Ascending aorta (tissue), 2 donors: ENCODE results near the gene TRABD2B. TPM values are rescaled to one million over a fixed set of nuclear protein-coding genes. Genes with fewer than 3 reads are reported as not detected.

Experiments
- DNase-seq, 2 donors: peaks; one replicate each; pipeline ENCODE4 v3.0.0-alpha.2; 2019; ENCODE audit warnings: low spot score in 2 of 2
- H3K27ac ChIP-seq, 2 donors: fragments of 200-600 bp; sonication (generic); one replicate each; pipeline ENCODE4 v1.5.1; 2016 to 2017; ENCODE audit warnings: mild to moderate bottlenecking in 1 of 2
- H3K27me3 ChIP-seq: fragments of 200-600 bp; sonication (generic); one replicate; pipeline ENCODE4 v1.5.1; 2017
- H3K36me3 ChIP-seq, 2 donors: fragments of 200-600 bp; sonication (generic); one replicate each; pipeline ENCODE4 v1.5.1; 2016
- H3K4me1 ChIP-seq, 2 donors: fragments of 200-600 bp; sonication (generic); one replicate each; pipeline ENCODE4 v1.5.1; 2016 to 2017; ENCODE audit warnings: mild to moderate bottlenecking in 1 of 2
- H3K4me3 ChIP-seq, 2 donors: fragments of 200-600 bp; sonication (generic); one replicate each; pipeline ENCODE4 v1.5.1; 2016 to 2017; ENCODE audit warnings: mild to moderate bottlenecking in 1 of 2
- H3K9me3 ChIP-seq, 2 donors: fragments of 200-600 bp; sonication (generic); one replicate each; pipeline ENCODE4 v1.5.1; 2016
- intact Hi-C: fragments of 100-400 bp; cut with DNase I; formaldehyde crosslinking; loops from one replicate; pipeline ENCODE4 v1.15.1; 2023
- total RNA-seq: library from RNA; depleted of rRNA; stranded (reverse); fragments of >200 nt; gene quantifications from one replicate; pipeline ENCODE4 v1.1.0, GENCODE V29; 2016
- TF ChIP-seq, protein P1 (sequence below), 3 experiments: fragments of 200-600 bp in 2 of 3; fragments of 450-650 bp in 1 of 3; sonication (generic) in 2 of 3; IDR thresholded peaks; one replicate each; pipeline ENCODE4 v1.5.1; 2016 to 2019; ENCODE audit warnings: antibody characterized with exemption in 3 of 3, mild to moderate bottlenecking in 1 of 3, moderate library complexity in 1 of 3

The TRABD2B gene
- total RNA-seq, 1 donor from 2014 or later, result 7.9 TPM

DNA sequence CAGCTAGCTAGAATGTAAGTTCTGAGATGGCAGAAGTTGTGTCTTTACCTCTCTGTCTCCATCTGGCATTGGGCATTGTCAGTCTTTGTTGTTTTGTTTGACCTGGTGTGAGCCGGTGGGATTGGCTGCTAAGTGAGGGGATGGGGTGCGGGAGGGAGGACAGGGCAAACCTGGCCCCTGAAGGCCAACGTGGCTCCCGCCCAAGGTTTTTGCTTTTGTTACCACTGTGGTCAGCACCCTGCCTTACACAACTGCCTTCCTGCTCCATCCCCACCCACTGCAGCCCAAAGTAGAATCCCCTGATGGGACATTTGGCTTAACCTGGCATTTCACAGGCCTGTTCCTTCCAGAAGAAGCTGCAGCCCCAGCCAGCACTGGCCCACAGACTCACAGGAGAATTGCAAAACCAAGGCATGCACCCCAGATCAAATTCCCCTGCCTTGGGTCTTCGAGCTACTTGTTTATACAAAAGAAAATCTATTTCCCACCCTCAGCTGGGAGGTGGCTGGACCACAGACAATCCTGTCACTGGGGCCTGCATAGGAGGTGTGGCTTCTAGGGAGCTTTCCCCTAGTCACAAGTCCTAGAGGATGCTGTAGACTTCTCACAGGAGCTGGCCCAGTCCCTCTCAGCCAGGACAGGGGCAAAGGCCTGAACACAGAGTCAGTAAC lies 147.5 kb downstream of the TRABD2B start:
- Histone ChIP-seq H3K4me1 (no peaks in the 10 kb centered on the region), H3K27ac (no peak overlapping the region), H3K9me3 (no peaks in the 10 kb centered on the region), H3K36me3 (no peaks in the 10 kb centered on the region), H3K27me3 (no peaks in the 10 kb centered on the region), H3K4me3 (no peak overlapping the region)
- TF ChIP-seq, protein P1, sequence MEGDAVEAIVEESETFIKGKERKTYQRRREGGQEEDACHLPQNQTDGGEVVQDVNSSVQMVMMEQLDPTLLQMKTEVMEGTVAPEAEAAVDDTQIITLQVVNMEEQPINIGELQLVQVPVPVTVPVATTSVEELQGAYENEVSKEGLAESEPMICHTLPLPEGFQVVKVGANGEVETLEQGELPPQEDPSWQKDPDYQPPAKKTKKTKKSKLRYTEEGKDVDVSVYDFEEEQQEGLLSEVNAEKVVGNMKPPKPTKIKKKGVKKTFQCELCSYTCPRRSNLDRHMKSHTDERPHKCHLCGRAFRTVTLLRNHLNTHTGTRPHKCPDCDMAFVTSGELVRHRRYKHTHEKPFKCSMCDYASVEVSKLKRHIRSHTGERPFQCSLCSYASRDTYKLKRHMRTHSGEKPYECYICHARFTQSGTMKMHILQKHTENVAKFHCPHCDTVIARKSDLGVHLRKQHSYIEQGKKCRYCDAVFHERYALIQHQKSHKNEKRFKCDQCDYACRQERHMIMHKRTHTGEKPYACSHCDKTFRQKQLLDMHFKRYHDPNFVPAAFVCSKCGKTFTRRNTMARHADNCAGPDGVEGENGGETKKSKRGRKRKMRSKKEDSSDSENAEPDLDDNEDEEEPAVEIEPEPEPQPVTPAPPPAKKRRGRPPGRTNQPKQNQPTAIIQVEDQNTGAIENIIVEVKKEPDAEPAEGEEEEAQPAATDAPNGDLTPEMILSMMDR (IDR thresholded peaks at IDR 0.05), result no peak
- intact Hi-C loops, result no loop called here
- DNase-seq, result peak in 1 of 2 donors; percentile 63

DNA sequence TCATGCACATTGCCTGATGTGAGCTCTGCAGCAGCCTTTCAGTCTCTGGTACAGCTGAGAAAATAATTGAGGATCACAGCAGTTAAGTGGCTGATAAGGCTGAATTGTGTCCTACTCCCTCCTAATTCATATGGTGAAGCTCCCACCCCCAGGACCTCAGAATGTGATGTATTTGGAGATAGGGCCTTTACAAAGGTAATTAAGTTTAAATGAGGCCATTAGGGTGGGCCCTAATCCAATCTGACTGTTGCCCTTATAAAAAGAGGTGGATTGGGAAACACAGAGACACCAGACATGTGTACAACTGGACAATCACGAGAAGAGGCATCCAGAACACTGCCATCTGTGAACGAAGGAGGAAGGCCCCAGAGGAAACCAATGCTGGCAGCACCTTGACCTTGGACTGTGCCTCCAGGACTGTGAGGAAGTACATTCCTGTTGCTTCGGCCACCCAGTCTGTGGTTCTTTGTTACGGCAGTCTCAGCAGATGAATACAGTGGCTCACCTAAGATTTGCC lies 148.1 kb downstream of the TRABD2B start:
- Histone ChIP-seq H3K9me3 (no peaks in the 10 kb centered on the region), H3K4me3 (no peak overlapping the region), H3K36me3 (no peaks in the 10 kb centered on the region), H3K4me1 (no peaks in the 10 kb centered on the region), H3K27me3 (no peaks in the 10 kb centered on the region), H3K27ac (no peak overlapping the region)
- peak in 1 of 2 donors; percentile 33 for DNase-seq
- intact Hi-C loops, result no loop called here
- TF ChIP-seq, protein P1 (IDR thresholded peaks at IDR 0.05), result no peak

DNA sequence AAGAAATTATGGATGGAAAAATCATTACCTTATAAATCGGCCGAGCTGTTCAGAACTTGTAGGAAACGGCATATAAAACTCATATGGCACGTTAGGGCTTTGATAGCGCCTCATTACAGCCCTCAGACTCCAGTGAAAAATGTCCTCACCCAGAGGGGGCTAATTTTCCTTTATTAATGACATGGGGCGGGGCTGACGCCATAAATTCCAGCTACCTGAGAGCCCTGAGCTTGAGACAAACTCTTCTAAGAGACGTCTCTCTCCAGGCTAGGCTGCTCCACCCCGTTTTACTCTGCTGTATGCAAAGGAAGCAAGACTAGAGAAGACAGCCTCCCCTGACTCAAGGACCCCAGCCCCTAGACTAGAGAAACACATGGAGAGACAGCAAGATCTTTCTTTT lies 149.4 kb downstream of the TRABD2B start:
- Histone ChIP-seq H3K9me3 (no peaks in the 10 kb centered on the region), H3K27ac (no peak overlapping the region), H3K4me1 (no peaks in the 10 kb centered on the region), H3K27me3 (no peaks in the 10 kb centered on the region), H3K36me3 (no peaks in the 10 kb centered on the region), H3K4me3 (no peak overlapping the region)
- DNase-seq, result peak in 1 of 2 donors; percentile 39
- intact Hi-C loops, result no loop called here
- TF ChIP-seq, protein P1 (IDR thresholded peaks at IDR 0.05), result no peak

DNA sequence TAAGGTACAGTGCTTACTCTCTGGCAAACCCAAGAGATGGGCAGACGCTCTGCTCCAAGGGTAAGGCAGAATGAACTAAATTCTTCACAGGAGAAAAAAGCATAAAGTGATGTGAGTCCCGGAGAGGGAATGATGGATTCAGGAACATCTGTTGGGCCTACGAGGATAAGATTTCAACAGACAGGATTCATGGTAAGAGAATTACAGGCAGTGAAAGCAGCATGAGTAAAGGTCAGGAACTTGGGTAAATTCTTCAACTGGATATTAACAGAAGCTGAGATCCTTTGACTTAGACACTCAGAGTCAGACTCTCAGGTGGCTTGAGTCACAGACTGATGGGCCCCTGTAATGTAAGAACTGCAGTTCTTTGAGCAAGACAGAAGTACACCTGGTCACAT lies 152.6 kb downstream of the TRABD2B start:
- intact Hi-C loops, result no loop called here
- no peak overlapping the region for H3K4me3 ChIP-seq
- no peaks in the 10 kb centered on the region for H3K27me3 ChIP-seq
- TF ChIP-seq, protein P1 (IDR thresholded peaks at IDR 0.05), result no peak
- no peak overlapping the region for H3K27ac ChIP-seq
- peaks cover 0 to 4% of the 10 kb centered on the region in 2 donors for H3K4me1 ChIP-seq
- no peak for DNase-seq
- H3K9me3 ChIP-seq, result no peaks in the 10 kb centered on the region
- H3K36me3 ChIP-seq, result no peaks in the 10 kb centered on the region

DNA sequence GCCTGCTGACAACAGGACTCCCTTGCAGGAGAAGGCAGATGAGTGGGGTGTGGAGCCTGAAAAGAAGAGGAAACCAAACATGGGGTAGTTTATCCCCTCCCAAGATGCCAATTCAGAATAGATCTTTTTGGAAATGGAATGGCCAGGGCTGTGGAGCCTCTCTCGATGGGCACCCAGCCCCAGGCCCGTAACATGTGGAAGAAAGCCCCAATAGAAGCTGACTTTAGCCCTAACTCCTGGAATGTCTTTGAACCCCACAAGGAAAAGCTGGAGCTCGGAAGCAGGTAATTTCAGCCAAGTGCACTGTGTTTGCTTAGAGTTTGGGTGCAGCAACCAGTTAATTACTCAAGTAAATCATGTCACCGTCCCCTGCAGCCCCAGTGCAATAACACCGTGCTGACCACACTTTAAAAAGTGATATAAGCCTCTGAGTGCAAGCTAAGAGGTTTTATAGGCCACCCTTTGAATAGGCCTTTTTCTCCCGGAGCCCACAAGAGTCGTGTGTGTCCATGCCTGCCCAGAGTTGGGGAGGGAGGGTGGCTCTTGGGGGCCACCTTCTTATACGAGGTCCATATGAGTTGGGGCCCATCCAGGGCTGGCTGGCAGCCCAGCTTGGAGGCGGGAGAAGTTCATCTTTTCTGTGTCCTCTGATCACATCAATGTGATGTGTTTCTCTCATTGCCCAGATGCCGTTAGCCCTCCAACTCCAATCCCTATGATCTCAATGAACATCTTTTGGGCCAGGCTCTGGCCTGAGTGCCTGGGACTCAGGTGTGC lies 153.2 kb downstream of the TRABD2B start:
- intact Hi-C loops, result no loop called here
- DNase-seq, result no peak
- H3K27me3 ChIP-seq, result no peaks in the 10 kb centered on the region
- H3K9me3 ChIP-seq, result no peaks in the 10 kb centered on the region
- TF ChIP-seq, protein P1 (IDR thresholded peaks at IDR 0.05), result no peak
- H3K4me1 ChIP-seq, result peaks cover 0 to 6% of the 10 kb centered on the region in 2 donors
- no peak overlapping the region for H3K27ac ChIP-seq
- no peaks in the 10 kb centered on the region for H3K36me3 ChIP-seq
- no peak overlapping the region for H3K4me3 ChIP-seq
